ENCODE measurements around the gene NPB.

NPB gene

DNA sequence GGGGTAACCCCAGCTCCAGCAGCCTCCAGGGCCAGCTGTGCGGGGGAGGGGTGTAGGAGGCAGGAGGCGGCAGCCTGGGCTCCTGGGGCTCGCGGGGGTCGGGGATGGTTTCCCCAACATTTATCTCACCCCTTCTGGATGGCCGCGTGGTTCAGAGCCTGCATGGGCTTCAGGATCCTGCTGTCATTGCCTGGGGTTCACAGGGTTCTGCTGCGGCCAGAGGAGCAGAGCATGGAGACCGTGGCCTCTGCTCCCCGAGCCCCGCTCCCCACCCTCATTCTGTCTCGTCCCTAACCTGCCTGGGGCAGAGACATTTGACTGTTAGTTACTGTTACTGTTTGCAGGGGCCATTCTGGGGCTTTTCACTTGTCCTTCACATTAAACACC is 40.1 kb downstream of the NPB start:
- no peaks in the 10 kb centered on the region for H3K36me3 ChIP-seq (replicated peaks; ENCODE audit: insufficient read depth, low read length)
- H3K9me3 ChIP-seq (replicated peaks; ENCODE audit: insufficient read depth, low read length): no peaks in the 10 kb centered on the region
- no peaks in the 10 kb centered on the region for H3F3A ChIP-seq (ENCODE audit: insufficient read depth, low read length)
- no peak for DNase-seq
- no peaks in the 10 kb centered on the region for H4K20me1 ChIP-seq (ENCODE audit: insufficient read depth, low read length)
- no peak overlapping the region for H3K4me3 ChIP-seq (ENCODE audit: low read length)
- no peaks in the 10 kb centered on the region for H3K4me1 ChIP-seq (ENCODE audit: low read length)
- no peaks in the 10 kb centered on the region for H3K79me2 ChIP-seq (ENCODE audit: low read length)
- peaks cover 33% of the 10 kb centered on the region for H3K27me3 ChIP-seq (replicated peaks; ENCODE audit: insufficient read depth, low read length)
- no peak overlapping the region for H3K4me2 ChIP-seq (ENCODE audit: low read depth, low read length)
- TF ChIP-seq EZH2phosphoT487 (IDR thresholded peaks at IDR 0.05; ENCODE audit: low read length): no peak
- TF ChIP-seq, protein P1, sequence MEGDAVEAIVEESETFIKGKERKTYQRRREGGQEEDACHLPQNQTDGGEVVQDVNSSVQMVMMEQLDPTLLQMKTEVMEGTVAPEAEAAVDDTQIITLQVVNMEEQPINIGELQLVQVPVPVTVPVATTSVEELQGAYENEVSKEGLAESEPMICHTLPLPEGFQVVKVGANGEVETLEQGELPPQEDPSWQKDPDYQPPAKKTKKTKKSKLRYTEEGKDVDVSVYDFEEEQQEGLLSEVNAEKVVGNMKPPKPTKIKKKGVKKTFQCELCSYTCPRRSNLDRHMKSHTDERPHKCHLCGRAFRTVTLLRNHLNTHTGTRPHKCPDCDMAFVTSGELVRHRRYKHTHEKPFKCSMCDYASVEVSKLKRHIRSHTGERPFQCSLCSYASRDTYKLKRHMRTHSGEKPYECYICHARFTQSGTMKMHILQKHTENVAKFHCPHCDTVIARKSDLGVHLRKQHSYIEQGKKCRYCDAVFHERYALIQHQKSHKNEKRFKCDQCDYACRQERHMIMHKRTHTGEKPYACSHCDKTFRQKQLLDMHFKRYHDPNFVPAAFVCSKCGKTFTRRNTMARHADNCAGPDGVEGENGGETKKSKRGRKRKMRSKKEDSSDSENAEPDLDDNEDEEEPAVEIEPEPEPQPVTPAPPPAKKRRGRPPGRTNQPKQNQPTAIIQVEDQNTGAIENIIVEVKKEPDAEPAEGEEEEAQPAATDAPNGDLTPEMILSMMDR (IDR thresholded peaks at IDR 0.05; ENCODE audit: low read length): no peak
- no peak for TF ChIP-seq EZH2 (optimal IDR thresholded peaks at IDR 0.05; ENCODE audit: low read depth, low read length)
- H3K9me2 ChIP-seq (replicated peaks; ENCODE audit: insufficient read depth, low read length): no peaks in the 10 kb centered on the region
- H3K9ac ChIP-seq (ENCODE audit: low read length): no peak overlapping the region
- H2AFZ ChIP-seq (ENCODE audit: low read length): no peak overlapping the region
- H3K27ac ChIP-seq (ENCODE audit: low read length): no peak overlapping the region

DNA sequence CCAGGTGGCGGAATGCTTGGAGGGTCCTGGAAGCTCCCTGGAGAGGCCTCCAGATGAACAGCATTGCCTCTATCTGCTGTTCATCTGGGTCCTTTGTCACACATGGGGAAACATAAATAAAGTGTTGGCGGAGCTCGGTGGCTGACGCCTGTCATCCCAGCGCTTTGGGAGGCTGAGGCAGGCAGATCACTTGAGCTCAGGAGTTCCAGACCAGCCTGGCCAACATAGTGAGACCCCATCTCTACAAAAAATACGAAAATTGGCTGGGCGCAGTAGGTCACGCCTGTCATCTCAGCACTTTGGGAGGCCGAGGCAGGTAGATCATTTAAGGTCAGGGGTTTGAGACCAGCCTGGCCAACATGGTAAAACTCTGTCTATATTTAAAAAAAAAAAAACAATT is 42.8 kb downstream of the NPB start:
- Histone ChIP-seq H3K27me3 (replicated peaks; ENCODE audit: insufficient read depth, low read length) (peaks cover 16% of the 10 kb centered on the region), H3K79me2 (ENCODE audit: low read length) (no peaks in the 10 kb centered on the region), H3K9ac (ENCODE audit: low read length) (no peak overlapping the region), H3F3A (ENCODE audit: insufficient read depth, low read length) (no peaks in the 10 kb centered on the region), H3K9me2 (replicated peaks; ENCODE audit: insufficient read depth, low read length) (no peaks in the 10 kb centered on the region), H3K4me2 (ENCODE audit: low read depth, low read length) (no peak overlapping the region), H3K27ac (ENCODE audit: low read length) (no peak overlapping the region), H4K20me1 (ENCODE audit: insufficient read depth, low read length) (no peaks in the 10 kb centered on the region), H3K4me3 (ENCODE audit: low read length) (no peak overlapping the region), H3K9me3 (replicated peaks; ENCODE audit: insufficient read depth, low read length) (no peaks in the 10 kb centered on the region), H3K36me3 (replicated peaks; ENCODE audit: insufficient read depth, low read length) (no peaks in the 10 kb centered on the region), H2AFZ (ENCODE audit: low read length) (no peak overlapping the region), H3K4me1 (ENCODE audit: low read length) (no peaks in the 10 kb centered on the region)
- TF ChIP-seq EZH2phosphoT487 (IDR thresholded peaks at IDR 0.05; ENCODE audit: low read length) (no peak), EZH2 (optimal IDR thresholded peaks at IDR 0.05; ENCODE audit: low read depth, low read length) (no peak)
- TF ChIP-seq, protein P1 (IDR thresholded peaks at IDR 0.05; ENCODE audit: low read length): no peak
- DNase-seq: no peak

DNA sequence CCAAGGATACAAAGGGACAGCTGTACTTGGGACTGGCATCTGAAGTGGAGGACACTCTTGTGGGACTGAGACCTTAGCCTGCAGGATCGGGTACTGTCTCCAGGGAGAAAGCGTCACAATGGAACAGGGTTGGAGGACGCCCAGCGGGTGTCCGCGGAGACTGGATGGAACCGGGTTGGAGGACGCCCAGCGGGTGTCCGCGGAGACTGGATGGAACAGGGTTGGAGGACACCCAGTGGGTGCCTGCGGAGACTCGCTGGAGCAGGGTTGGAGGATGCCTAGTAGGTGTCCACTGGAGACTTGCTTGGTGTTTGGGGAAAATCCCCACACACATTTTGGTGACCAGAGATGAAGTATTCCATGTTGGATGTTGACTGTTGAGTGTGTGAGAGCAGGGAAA is 45.2 kb downstream of the NPB start, which contains the start of gene MYADML2:
TSS of gene MYADML2 (minus strand) at position 45 of the 400 bp plus-strand sequence. CDS start 5,492 bp downstream, outside the sequence.
- Histone ChIP-seq H3K9me3 (replicated peaks; ENCODE audit: insufficient read depth, low read length) (no peaks in the 10 kb centered on the region), H3K4me1 (ENCODE audit: low read length) (no peaks in the 10 kb centered on the region), H3K27ac (ENCODE audit: low read length) (no peak within 1 kb of the TSS), H3K9me2 (replicated peaks; ENCODE audit: insufficient read depth, low read length) (no peaks in the 10 kb centered on the region), H3K27me3 (replicated peaks; ENCODE audit: insufficient read depth, low read length) (peaks cover 16% of the 10 kb centered on the region), H3K79me2 (ENCODE audit: low read length) (no peaks in the 10 kb centered on the region), H3K4me2 (ENCODE audit: low read depth, low read length) (no peak within 1 kb of the TSS), H3K36me3 (replicated peaks; ENCODE audit: insufficient read depth, low read length) (no peaks in the 10 kb centered on the region), H3K4me3 (ENCODE audit: low read length) (no peak within 1 kb of the TSS), H4K20me1 (ENCODE audit: insufficient read depth, low read length) (no peaks in the 10 kb centered on the region), H3F3A (ENCODE audit: insufficient read depth, low read length) (no peaks in the 10 kb centered on the region), H2AFZ (ENCODE audit: low read length) (no peak within 1 kb of the TSS), H3K9ac (ENCODE audit: low read length) (no peak within 1 kb of the TSS)
- TF ChIP-seq, protein P1 (IDR thresholded peaks at IDR 0.05; ENCODE audit: low read length): no peak
- TF ChIP-seq EZH2 (optimal IDR thresholded peaks at IDR 0.05; ENCODE audit: low read depth, low read length) (no peak), EZH2phosphoT487 (IDR thresholded peaks at IDR 0.05; ENCODE audit: low read length) (no peak)
- DNase-seq: no peak
